Inflammatory macrophage treated with lipopolysaccharide for 1 hour (primary cell): ENCODE results near the gene SLC6A20.

Experiments used
- DNase-seq, 2 donors: peaks; one replicate each; pipeline ENCODE4 v3.0.0-alpha.2; 2020 to 2022

Gene SLC6A20

GRCh38 chr3:45712434-45713110 lies 83.8 kb downstream of the SLC6A20 start:
- no peak for DNase-seq

DNA sequence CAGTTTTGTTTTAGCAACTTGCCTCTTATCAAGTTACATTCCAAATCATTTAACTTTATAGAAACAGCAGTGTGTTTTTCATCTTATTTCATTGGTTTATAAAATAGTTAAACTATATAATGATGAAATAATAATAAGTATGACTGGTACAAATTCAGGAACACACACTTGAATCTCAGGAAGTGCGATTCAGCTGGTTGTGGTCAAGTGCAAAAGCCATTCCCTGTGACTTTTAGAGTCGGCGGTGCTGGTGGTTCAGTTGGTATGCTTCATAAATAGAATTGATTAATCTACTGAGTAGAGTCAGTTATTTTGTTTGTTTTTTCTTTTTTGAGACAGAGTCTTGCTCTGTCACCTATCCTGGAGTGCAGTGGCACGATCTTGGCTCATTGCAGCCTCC lies 84.4 kb downstream of the SLC6A20 start:
- DNase-seq: no peak

- no peak for DNase-seq
Measured at GRCh38 chr3:45705839-45706808, 90.2 kb downstream of the SLC6A20 start.
